ENCODE measurements around the gene ANKEF1. TPM values are rescaled to one million over a fixed set of nuclear protein-coding genes. Genes with fewer than 3 reads are reported as not detected.
A peak's percentile ranks its signal among the peaks of the same experiment; 100 is the strongest.

The ANKEF1 gene
- total RNA-seq, result 1 to 10 TPM; 6.9 to 8.7 TPM

- peak within 1 kb of the TSS; percentile 65 for H3K4me3 Mint-ChIP-seq
- peaks cover 12% of the 10 kb centered on the region for H3K27me3 Mint-ChIP-seq
- peaks cover 10% of the 10 kb centered on the region for H3K4me1 Mint-ChIP-seq
- peak within 1 kb of the TSS; percentile 85 for H3K27ac Mint-ChIP-seq
- DNase-seq, result peak; percentile 85
- POLR2A ChIA-PET, result no interaction called here
- no peaks in the 10 kb centered on the region for H3K9me3 Mint-ChIP-seq
- CTCF ChIA-PET, result no interaction called here
- peaks cover 19% of the 10 kb centered on the region for H3K36me3 Mint-ChIP-seq (ENCODE audit: low read depth)
Observed at GRCh38 chr20:10034717-10035571, at the start of gene ANKEF1. ANKEF1 (plus strand) TSS chr20:10034987; CDS start chr20:10038302, 3,315 bp downstream.

- CTCF ChIA-PET, result no interaction called here
- DNase-seq, result no peak
- Mint-ChIP-seq H3K36me3 (ENCODE audit: low read depth) (no peaks in the 10 kb centered on the region), H3K4me1 (no peaks in the 10 kb centered on the region), H3K27me3 (peaks cover 4% of the 10 kb centered on the region), H3K4me3 (no peak overlapping the region), H3K9me3 (no peaks in the 10 kb centered on the region), H3K27ac (no peak overlapping the region)
- POLR2A ChIA-PET, result no interaction called here
Observed at GRCh38 chr20:9985281-9985680, 49.5 kb upstream of the ANKEF1 start.

DNA sequence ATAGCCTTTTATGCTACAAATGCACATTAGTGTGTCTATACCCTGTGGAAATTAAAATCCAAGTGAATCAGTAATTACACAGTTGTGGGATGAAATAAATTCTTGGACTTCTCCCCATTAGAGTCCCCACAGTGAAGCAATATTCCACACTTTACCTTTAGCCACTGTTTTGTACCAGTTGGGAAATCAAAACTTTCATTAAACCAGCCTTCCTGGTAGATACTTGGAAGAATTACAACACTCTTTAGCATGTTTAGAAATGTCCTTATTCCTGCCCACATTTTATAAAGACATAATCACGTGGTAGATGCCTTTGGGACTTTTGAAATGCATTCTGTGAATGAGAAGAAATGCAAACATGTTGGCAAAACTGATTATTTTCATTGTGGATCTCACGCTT lies 49.0 kb upstream of the ANKEF1 start:
- no peaks in the 10 kb centered on the region for H3K9me3 Mint-ChIP-seq
- H3K27ac Mint-ChIP-seq, result no peak overlapping the region
- CTCF ChIA-PET, result no interaction called here
- H3K27me3 Mint-ChIP-seq, result peaks cover 4% of the 10 kb centered on the region
- DNase-seq, result no peak
- H3K36me3 Mint-ChIP-seq (ENCODE audit: low read depth), result no peaks in the 10 kb centered on the region
- no peaks in the 10 kb centered on the region for H3K4me1 Mint-ChIP-seq
- H3K4me3 Mint-ChIP-seq, result no peak overlapping the region
- POLR2A ChIA-PET, result no interaction called here

- Mint-ChIP-seq H3K4me3 (no peak overlapping the region), H3K27ac (no peak overlapping the region), H3K9me3 (no peaks in the 10 kb centered on the region), H3K4me1 (no peaks in the 10 kb centered on the region), H3K27me3 (peaks cover 4% of the 10 kb centered on the region), H3K36me3 (ENCODE audit: low read depth) (no peaks in the 10 kb centered on the region)
- ChIA-PET POLR2A (no interaction called here), CTCF (no interaction called here)
- DNase-seq, result no peak
Observed at GRCh38 chr20:9989066-9989724, 45.6 kb upstream of the ANKEF1 start.

DNA sequence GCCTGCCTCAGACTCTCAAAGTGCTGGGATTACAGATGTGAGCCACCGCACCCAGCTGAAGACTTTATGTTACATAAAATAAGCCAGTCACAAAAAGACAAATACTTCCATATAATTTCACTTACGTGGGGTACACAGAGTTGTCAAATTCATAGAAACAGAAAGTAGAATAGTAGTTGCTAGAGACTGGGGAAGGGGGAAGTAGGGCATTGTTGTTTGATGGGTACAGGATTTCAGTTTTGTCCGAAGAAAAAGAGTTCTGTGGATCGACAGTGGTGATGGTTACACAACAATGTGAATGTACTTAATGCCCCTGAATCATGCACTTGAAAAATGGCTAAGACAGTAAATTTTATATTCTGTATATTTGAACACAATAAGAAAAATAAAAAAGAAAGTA lies 41.6 kb upstream of the ANKEF1 start:
- ChIA-PET CTCF (no interaction called here), POLR2A (no interaction called here)
- no peak for DNase-seq
- Mint-ChIP-seq H3K36me3 (ENCODE audit: low read depth) (no peaks in the 10 kb centered on the region), H3K27ac (no peak overlapping the region), H3K9me3 (no peaks in the 10 kb centered on the region), H3K4me1 (no peaks in the 10 kb centered on the region), H3K27me3 (no peaks in the 10 kb centered on the region), H3K4me3 (no peak overlapping the region)

DNA sequence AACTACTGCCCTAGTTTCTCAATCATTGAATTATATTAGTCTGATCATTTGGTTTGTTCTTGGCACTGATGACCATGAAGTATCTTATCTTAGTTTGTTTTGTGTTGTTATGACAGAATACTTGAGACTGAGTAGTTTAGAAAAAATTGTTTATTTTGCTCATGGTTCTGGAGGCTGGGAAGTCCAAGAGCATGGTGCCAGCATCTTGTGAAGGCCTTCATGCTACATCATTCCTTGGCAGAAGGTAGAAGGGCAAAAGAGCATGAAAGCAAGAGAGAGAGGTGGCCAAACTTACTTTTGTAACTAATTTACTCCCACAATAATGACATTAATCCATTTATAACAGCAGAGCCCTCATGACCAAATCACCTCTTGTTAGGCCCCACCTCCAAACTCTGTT lies 40.1 kb upstream of the ANKEF1 start:
- DNase-seq, result no peak
- POLR2A ChIA-PET, result no interaction called here
- H3K36me3 Mint-ChIP-seq (ENCODE audit: low read depth), result no peaks in the 10 kb centered on the region

DNA sequence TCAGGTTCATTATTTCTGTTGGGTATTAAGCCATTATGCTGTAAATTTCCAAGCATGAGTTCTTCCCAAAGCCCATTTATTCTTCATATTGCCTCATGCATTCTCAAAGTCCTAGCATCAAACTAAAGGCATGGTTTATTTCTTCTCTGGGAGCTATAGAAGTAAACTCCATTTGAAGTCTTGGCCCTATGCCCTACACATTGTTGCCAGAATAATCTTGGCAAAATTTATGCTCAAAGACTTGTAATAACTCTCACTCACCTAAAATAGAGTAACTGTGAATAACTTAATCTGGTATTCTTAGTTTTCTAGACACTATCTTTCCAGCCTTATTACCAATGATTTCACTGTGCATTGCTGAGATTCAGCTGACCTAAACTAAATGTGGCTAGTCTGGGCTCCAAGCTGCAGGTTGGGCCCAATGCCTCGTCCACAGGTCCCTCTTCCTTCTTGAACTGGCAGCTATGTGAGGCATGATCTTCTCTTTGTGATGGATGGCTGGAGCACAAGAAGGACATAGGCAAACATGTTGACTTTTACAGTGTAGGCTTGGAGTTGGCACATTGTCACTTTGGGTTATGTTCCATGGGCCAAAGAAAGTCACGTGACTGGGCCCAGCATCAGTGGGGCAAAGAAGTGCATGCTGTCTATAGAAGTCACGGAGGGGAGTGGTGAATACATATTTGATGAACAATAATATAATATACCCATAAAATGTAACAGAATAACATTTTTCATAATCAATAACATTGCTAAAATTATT lies 39.1 kb upstream of the ANKEF1 start:
- Mint-ChIP-seq H3K9me3 (no peaks in the 10 kb centered on the region), H3K4me3 (no peak overlapping the region), H3K36me3 (ENCODE audit: low read depth) (no peaks in the 10 kb centered on the region), H3K27me3 (no peaks in the 10 kb centered on the region), H3K4me1 (no peaks in the 10 kb centered on the region), H3K27ac (no peak overlapping the region)
- no peak for DNase-seq
- ChIA-PET POLR2A (no interaction called here), CTCF (no interaction called here)

More for the DNA sequence above, 40.1 kb upstream of the ANKEF1 start:
- H3K27me3 Mint-ChIP-seq, result no peaks in the 10 kb centered on the region
- H3K27ac Mint-ChIP-seq, result no peak overlapping the region
- no peaks in the 10 kb centered on the region for H3K4me1 Mint-ChIP-seq
- CTCF ChIA-PET, result no interaction called here
- H3K9me3 Mint-ChIP-seq, result no peaks in the 10 kb centered on the region
- no peak overlapping the region for H3K4me3 Mint-ChIP-seq

DNA sequence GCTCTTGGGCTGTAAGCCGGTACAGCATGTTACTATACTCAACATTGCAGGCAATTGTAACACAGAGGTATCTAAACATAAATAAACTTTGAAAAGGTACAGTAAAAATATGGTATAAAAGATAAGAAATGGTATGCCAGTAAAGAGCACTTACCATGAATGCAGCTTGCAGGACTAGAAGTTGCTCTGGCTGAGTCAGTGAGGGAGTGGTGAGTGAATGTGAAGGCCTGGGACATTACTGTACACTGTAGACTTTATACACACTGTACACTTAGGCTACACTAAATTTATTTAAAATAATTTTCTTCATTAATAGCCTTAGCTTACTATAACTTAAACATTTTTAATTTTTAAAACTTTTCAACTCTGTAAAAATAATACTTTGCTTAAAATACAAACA lies 37.8 kb upstream of the ANKEF1 start:
- no peaks in the 10 kb centered on the region for H3K36me3 Mint-ChIP-seq (ENCODE audit: low read depth)
- no peak for DNase-seq
- POLR2A ChIA-PET, result no interaction called here
- H3K27me3 Mint-ChIP-seq, result no peaks in the 10 kb centered on the region
- no peaks in the 10 kb centered on the region for H3K9me3 Mint-ChIP-seq
- no peak overlapping the region for H3K27ac Mint-ChIP-seq
- no peak overlapping the region for H3K4me3 Mint-ChIP-seq
- no peaks in the 10 kb centered on the region for H3K4me1 Mint-ChIP-seq
- CTCF ChIA-PET, result interaction anchor here (0.7 kb wide), 1 partner anchor 93 kb away, joined by 3 read pairs; no protein-coding TSS in a partner anchor

- no peaks in the 10 kb centered on the region for H3K9me3 Mint-ChIP-seq
- ChIA-PET POLR2A (no interaction called here), CTCF (no interaction called here)
- no peaks in the 10 kb centered on the region for H3K27me3 Mint-ChIP-seq
- H3K4me3 Mint-ChIP-seq, result no peak overlapping the region
- DNase-seq, result no peak
- H3K27ac Mint-ChIP-seq, result no peak overlapping the region
- no peaks in the 10 kb centered on the region for H3K36me3 Mint-ChIP-seq (ENCODE audit: low read depth)
- no peaks in the 10 kb centered on the region for H3K4me1 Mint-ChIP-seq
Observed at GRCh38 chr20:9999645-10000044, 35.1 kb upstream of the ANKEF1 start.

DNA sequence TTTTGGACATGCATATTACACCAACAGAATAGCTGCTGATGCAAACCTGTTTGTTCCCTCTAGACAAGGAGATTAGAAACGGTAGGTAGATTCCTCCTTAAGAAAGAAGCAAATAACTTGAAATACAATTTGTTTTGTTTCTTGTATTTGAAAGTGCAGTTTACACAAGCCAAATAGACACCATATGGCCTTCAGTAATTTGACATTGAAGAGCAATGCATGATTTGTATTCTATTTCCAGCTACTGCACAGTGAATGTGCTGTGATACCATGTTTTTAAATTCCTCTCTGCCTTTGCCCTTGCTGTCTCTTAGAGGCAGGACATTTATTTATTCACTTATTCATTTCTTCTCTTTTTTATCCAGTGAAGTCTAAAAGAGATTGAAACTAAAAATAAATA lies 31.9 kb upstream of the ANKEF1 start:
- POLR2A ChIA-PET, result no interaction called here
- CTCF ChIA-PET, result no interaction called here
- H3K9me3 Mint-ChIP-seq, result no peaks in the 10 kb centered on the region
- no peaks in the 10 kb centered on the region for H3K4me1 Mint-ChIP-seq
- H3K27me3 Mint-ChIP-seq, result no peaks in the 10 kb centered on the region
- H3K36me3 Mint-ChIP-seq (ENCODE audit: low read depth), result no peaks in the 10 kb centered on the region
- no peak for DNase-seq
- no peak overlapping the region for H3K4me3 Mint-ChIP-seq
- no peak overlapping the region for H3K27ac Mint-ChIP-seq

- Mint-ChIP-seq H3K27me3 (no peaks in the 10 kb centered on the region), H3K4me1 (no peaks in the 10 kb centered on the region), H3K9me3 (no peaks in the 10 kb centered on the region), H3K4me3 (no peak overlapping the region), H3K36me3 (ENCODE audit: low read depth) (no peaks in the 10 kb centered on the region), H3K27ac (no peak overlapping the region)
- POLR2A ChIA-PET, result no interaction called here
- DNase-seq, result no peak
- CTCF ChIA-PET, result no interaction called here
Observed at GRCh38 chr20:10004900-10005299, 29.9 kb upstream of the ANKEF1 start.

DNA sequence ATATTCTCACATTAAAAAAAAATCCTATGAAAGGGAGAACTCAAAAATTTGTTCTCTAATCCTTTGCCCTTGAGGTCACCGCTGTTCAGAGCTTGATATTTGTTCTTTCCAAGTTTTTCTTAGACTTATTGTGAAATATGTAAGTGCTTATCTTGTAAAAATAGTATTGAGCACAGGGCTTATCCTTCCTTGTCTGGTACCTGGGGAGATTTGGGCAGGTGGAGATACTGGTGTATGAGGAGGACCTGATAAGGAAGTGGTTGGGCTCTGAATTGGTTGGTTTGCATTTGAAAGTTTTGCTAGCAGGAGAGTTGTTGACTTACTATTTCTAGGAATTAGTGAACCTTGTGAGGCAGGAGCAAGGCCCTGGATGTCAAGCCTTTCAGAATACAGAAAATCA lies 28.9 kb upstream of the ANKEF1 start:
- H3K36me3 Mint-ChIP-seq (ENCODE audit: low read depth), result no peaks in the 10 kb centered on the region
- CTCF ChIA-PET, result interaction anchor here (1.1 kb wide), 1 partner anchor 790 kb away, joined by 3 read pairs; no protein-coding TSS in a partner anchor
- no peaks in the 10 kb centered on the region for H3K9me3 Mint-ChIP-seq
- DNase-seq, result no peak
- no peak overlapping the region for H3K27ac Mint-ChIP-seq
- no peak overlapping the region for H3K4me3 Mint-ChIP-seq
- H3K27me3 Mint-ChIP-seq, result no peaks in the 10 kb centered on the region
- POLR2A ChIA-PET, result no interaction called here
- no peaks in the 10 kb centered on the region for H3K4me1 Mint-ChIP-seq

- no peaks in the 10 kb centered on the region for H3K27me3 Mint-ChIP-seq
- DNase-seq, result no peak
- no peaks in the 10 kb centered on the region for H3K9me3 Mint-ChIP-seq
- no peak overlapping the region for H3K4me3 Mint-ChIP-seq
- H3K27ac Mint-ChIP-seq, result no peak overlapping the region
- POLR2A ChIA-PET, result no interaction called here
- H3K4me1 Mint-ChIP-seq, result no peaks in the 10 kb centered on the region
- H3K36me3 Mint-ChIP-seq (ENCODE audit: low read depth), result no peaks in the 10 kb centered on the region
- CTCF ChIA-PET, result interaction anchor here (1.1 kb wide), 1 partner anchor 789 kb away, joined by 3 read pairs; no protein-coding TSS in a partner anchor
Observed at GRCh38 chr20:10006447-10007090, 28.2 kb upstream of the ANKEF1 start.
